NCI-H128 (cell line): Measurements from ENCODE around the gene TNFRSF4.

Source experiments
- DNase-seq: peaks from one replicate; lab custom pipeline; 2025; ENCODE audit not compliant: unreplicated experiment; lab: John Stamatoyannopoulos, UW

The TNFRSF4 gene

GRCh38 chr1:1170215-1171091 lies 43.5 kb downstream of the TNFRSF4 start:
- DNase-seq: no peak

- DNase-seq: no peak
These were observed 44.3 kb downstream of the TNFRSF4 start for GRCh38 chr1:1169429-1170214.

GRCh38 chr1:1168451-1169411 lies 45.2 kb downstream of the TNFRSF4 start:
- DNase-seq: no peak

GRCh38 chr1:1167841-1168450 lies 46.0 kb downstream of the TNFRSF4 start:
- DNase-seq: no peak

GRCh38 chr1:1167398-1167821 lies 46.5 kb downstream of the TNFRSF4 start:
- no peak for DNase-seq

- DNase-seq: no peak
These were observed 47.1 kb downstream of the TNFRSF4 start for GRCh38 chr1:1166642-1167397.

GRCh38 chr1:1165900-1166421 lies 48.0 kb downstream of the TNFRSF4 start:
- DNase-seq: no peak

GRCh38 chr1:1165485-1165884 lies 48.5 kb downstream of the TNFRSF4 start:
- DNase-seq: no peak

- peak; percentile 62 for DNase-seq
These were observed 49.1 kb downstream of the TNFRSF4 start for GRCh38 chr1:1164701-1165451.

GRCh38 chr1:1164361-1164700 lies 49.6 kb downstream of the TNFRSF4 start:
- no peak for DNase-seq

GRCh38 chr1:1163538-1164070 lies 50.3 kb downstream of the TNFRSF4 start:
- no peak for DNase-seq

- DNase-seq: peak; percentile 93
These were observed 51.1 kb downstream of the TNFRSF4 start for GRCh38 chr1:1162597-1163537.

GRCh38 chr1:1161683-1162079 lies 52.3 kb downstream of the TNFRSF4 start:
- DNase-seq: no peak
